ENCODE data around the gene MAST4. TPM values are rescaled to one million over a fixed set of nuclear protein-coding genes. Genes with fewer than 3 reads are reported as not detected.

MAST4 gene
- total and polyA plus RNA-seq, 12 donors = 29.6 to 93.3 (median 76.6) TPM

DNA sequence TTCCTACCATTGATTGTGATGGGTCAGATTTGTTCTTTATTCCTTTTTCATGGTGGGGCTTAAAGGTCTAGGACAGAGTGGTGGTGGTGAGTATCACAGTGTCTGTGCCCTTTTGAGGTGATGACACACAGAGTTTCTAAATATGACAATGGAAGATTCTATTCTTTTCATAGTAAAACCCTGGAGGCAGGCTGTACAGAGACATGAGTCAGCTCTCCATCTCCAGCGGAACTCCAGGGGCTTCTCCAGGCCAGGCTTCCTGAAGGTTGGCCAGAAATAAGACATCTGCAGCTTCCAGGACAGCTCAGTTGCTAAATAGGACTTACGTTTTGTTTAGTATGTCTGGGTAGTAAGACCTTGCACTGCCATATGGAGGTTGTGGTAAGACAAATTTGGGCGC, 370.9 kb downstream of the MAST4 start:
- intact Hi-C loops (cut with DNase I) = loop anchor here in 1 of 10 donors (10.0 kb wide), 1 partner anchor 152 kb away; no protein-coding TSS in a partner anchor
- ATAC-seq (peak in 5 of 8 donors; percentile 30 to 52 (median 40)), DNase-seq (no peak)
- WGBS, 2 donors = 67% methylated on average over 3 of the region's 3 CpGs
- peak overlapping the region in 2 of 10 donors; percentile 8 to 20 for H3K27ac ChIP-seq
- peaks cover 0 to 56% (median 17%) of the 10 kb centered on the region in 9 donors for H3K4me1 ChIP-seq
- H3K9me3 ChIP-seq = peaks cover 0 to 3% (median 0%) of the 10 kb centered on the region in 11 donors
- H3K36me3 ChIP-seq = no peaks in the 10 kb centered on the region
- H3K27me3 ChIP-seq = no peaks in the 10 kb centered on the region
- no peak overlapping the region for H3K4me3 ChIP-seq
- TF ChIP-seq, protein P1, sequence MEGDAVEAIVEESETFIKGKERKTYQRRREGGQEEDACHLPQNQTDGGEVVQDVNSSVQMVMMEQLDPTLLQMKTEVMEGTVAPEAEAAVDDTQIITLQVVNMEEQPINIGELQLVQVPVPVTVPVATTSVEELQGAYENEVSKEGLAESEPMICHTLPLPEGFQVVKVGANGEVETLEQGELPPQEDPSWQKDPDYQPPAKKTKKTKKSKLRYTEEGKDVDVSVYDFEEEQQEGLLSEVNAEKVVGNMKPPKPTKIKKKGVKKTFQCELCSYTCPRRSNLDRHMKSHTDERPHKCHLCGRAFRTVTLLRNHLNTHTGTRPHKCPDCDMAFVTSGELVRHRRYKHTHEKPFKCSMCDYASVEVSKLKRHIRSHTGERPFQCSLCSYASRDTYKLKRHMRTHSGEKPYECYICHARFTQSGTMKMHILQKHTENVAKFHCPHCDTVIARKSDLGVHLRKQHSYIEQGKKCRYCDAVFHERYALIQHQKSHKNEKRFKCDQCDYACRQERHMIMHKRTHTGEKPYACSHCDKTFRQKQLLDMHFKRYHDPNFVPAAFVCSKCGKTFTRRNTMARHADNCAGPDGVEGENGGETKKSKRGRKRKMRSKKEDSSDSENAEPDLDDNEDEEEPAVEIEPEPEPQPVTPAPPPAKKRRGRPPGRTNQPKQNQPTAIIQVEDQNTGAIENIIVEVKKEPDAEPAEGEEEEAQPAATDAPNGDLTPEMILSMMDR (IDR thresholded peaks at IDR 0.05) = no peak

DNA sequence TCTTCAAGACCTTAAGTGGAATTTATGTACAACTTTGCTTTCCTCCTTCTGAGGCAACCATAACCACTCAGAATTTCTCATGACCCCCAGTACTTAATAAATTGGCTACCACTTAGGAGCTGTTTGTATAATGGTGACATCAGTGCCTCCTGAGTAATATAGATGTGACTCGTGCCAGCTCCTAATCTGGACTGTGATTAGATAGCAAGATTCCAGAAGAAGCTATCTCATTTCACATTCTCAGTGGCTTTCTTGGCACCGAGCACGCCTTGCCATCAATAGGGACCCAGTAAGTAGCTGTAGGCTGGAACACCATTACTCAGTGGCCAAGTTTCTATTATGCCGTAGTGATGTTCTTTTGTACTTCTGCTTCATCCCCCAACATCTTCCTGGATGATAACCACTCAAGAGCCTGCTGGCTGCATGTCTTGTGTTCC, 371.7 kb downstream of the MAST4 start:
- peaks cover 0 to 3% (median 0%) of the 10 kb centered on the region in 11 donors for H3K9me3 ChIP-seq
- no peaks in the 10 kb centered on the region for H3K36me3 ChIP-seq
- DNase-seq = no peak
- 45 to 51% methylated on average over 4 of the region's 4 CpGs for WGBS, 2 donors
- H3K4me1 ChIP-seq = peaks cover 0 to 48% (median 14%) of the 10 kb centered on the region in 9 donors
- intact Hi-C loops (cut with DNase I) = loop anchor here in 1 of 10 donors (10.0 kb wide), 1 partner anchor 153 kb away; no protein-coding TSS in a partner anchor
- TF ChIP-seq, protein P1 (IDR thresholded peaks at IDR 0.05) = no peak
- ATAC-seq = peak in 1 of 8 donors; percentile 13
- H3K4me3 ChIP-seq = no peak overlapping the region
- H3K27ac ChIP-seq = peak overlapping the region in 2 of 10 donors; percentile 8 to 20
- no peaks in the 10 kb centered on the region for H3K27me3 ChIP-seq

DNA sequence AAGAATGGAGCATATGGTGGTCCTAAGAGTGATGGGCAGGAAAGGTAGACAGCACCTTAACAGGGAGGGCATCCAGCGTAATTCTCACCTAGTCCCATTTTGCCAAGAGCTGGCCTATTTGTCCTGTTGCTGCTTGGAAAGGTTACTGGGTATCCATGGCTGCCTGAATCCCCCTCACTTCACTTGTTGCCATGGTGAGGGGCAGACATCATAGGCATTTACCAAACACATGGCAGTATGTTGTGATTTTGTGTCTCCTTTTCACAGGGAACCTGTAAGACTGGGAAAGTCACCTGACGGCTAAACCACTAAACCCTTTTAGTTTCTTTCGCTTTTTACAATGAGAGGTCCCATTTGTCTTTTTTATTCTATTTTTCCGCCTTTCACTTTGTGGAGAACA, 373.3 kb downstream of the MAST4 start:
- 97 to 98% methylated on average over 4 of the region's 4 CpGs for WGBS, 2 donors
- H3K27ac ChIP-seq = no peak overlapping the region
- peaks cover 0 to 35% (median 5%) of the 10 kb centered on the region in 9 donors for H3K4me1 ChIP-seq
- H3K27me3 ChIP-seq = no peaks in the 10 kb centered on the region
- TF ChIP-seq, protein P1 (IDR thresholded peaks at IDR 0.05) = no peak
- H3K4me3 ChIP-seq = no peak overlapping the region
- no peaks in the 10 kb centered on the region for H3K36me3 ChIP-seq
- DNase-seq (no peak), ATAC-seq (no peak)
- intact Hi-C loops (cut with DNase I) = loop anchor here in 1 of 10 donors (10.0 kb wide), 1 partner anchor 155 kb away; no protein-coding TSS in a partner anchor
- H3K9me3 ChIP-seq = peaks cover 0 to 3% (median 0%) of the 10 kb centered on the region in 11 donors

DNA sequence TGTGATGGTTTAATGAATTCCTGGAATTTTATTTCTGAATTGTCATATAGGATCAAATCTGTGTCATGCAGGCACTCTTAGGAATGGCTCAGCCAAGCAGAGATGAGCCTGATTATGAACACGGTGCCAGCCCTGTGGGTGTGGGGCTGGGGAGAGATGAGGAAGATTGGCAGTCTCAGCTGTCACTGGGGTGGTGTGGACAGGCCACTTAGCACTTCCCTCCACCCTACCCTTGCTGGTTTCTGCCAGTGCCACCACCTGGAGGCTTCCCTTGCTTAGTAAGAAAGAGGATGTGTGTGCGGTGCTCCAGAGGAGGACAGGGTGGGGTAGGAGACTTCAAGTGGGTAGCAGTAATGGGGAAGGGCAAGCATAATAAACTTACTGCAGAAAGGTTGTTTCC, 373.8 kb downstream of the MAST4 start:
- intact Hi-C loops (cut with DNase I) = loop anchor here in 2 of 10 donors (10.0 kb wide), 1 partner anchor 155 kb away; no protein-coding TSS in a partner anchor
- H3K9me3 ChIP-seq = peaks cover 0 to 3% (median 0%) of the 10 kb centered on the region in 11 donors
- DNase-seq (peak in 1 of 2 donors; percentile 20), ATAC-seq (peak in 6 of 8 donors; percentile 21 to 72 (median 54))
- no peak overlapping the region for H3K27ac ChIP-seq
- H3K36me3 ChIP-seq = no peaks in the 10 kb centered on the region
- TF ChIP-seq, protein P1 (IDR thresholded peaks at IDR 0.05) = no peak
- peaks cover 0 to 39% (median 5%) of the 10 kb centered on the region in 9 donors for H3K4me1 ChIP-seq
- H3K27me3 ChIP-seq = no peaks in the 10 kb centered on the region
- WGBS, 2 donors = 42 to 63% methylated on average over 2 of the region's 2 CpGs
- no peak overlapping the region for H3K4me3 ChIP-seq
